GM19452 (cell line): ENCODE results near the gene EAPP.
"Not testable (repeated sequence)": the region's sequence is repeated elsewhere in the genome, so short reads cannot be mapped to it uniquely, and the experiment has no call there.

Source experiments
- ATAC-seq: cut with Tn5 transposase; IDR thresholded peaks from one replicate; pipeline ENCODE4 v1.9.1; 2021; ENCODE audit not compliant: unreplicated experiment

The EAPP gene

DNA sequence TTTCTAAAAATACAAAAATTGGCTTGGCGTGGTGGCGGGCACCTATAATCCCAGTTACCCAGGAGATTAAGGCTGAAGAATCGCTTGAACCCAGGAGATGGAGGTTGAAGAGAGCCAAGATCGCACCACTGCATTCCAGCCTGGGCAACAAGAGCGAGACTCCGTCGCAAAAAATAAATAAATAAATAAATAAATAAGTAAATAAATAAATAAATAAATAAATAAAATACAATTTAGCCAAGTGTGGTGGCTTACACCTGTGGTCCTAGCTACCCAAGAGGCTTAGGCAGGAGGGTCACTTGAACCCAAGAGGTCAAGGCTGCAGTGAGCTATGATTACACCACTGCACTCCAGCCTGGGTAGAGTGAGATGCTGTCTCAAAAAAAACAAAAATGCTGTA, 51.0 kb downstream of the EAPP start:
- no peak for ATAC-seq

DNA sequence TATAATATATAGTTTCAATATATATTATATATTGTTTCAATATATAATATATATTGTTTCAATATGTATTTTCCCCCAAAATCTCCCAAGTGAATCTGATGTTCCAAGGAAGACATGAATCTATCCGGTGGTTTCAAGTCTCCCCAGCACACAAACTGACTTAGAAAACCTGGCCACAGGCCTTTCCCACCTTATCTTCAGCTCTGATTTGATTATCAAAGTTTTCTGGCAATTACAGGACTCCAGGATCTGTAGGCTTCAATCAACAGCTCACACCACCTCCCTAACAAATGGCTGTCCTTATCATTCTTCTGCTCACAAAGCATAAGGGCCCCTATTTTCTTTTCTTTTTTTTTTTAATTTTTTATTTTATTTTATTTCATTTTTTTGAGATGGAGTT, 54.8 kb downstream of the EAPP start:
- ATAC-seq, result no peak

- ATAC-seq, result no peak
These were observed 57.0 kb downstream of the EAPP start for GRCh38 chr14:34482463-34482862.

DNA sequence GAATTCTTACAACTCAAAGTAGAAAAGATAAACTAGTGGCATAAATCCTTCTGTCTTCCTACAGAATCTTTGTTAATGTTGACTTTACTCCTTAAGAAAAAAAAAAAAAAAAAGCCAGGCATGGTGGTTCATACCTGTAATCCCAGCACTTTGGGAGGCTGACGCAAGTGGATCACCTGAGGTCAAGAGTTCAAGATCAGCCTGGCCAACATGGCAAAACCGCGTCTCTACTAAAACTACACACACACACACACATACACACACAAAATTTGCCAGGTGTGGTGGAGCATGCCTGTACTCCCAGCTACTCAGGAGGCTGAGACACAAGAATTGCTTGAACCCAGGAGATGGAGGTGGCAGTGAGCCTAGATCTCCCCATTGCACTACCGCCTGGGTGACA, 59.8 kb downstream of the EAPP start:
- no peak for ATAC-seq

- ATAC-seq, result no peak
These were observed 61.2 kb downstream of the EAPP start for GRCh38 chr14:34478261-34478660.

DNA sequence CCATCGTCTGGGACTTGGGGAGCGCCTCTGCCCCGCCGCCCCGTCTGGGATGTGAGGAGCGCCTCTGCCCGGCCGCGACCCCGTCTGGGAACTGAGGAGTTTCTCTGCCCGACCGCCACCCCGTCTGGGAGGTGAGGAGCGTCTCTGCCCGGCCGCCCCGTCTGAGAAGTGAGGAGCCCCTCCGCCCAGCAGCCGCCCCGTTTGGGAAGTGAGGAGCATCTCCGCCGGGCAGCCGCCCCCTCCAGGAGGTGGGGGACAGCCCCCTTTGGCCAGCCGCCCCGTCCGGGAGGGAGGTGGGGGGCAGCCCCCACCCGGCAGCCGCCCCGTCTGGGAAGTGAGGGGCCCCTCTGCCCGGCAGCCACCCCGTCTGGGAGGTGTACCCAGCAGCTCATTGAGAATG, 63.5 kb downstream of the EAPP start:
- not testable (repeated sequence) for ATAC-seq

DNA sequence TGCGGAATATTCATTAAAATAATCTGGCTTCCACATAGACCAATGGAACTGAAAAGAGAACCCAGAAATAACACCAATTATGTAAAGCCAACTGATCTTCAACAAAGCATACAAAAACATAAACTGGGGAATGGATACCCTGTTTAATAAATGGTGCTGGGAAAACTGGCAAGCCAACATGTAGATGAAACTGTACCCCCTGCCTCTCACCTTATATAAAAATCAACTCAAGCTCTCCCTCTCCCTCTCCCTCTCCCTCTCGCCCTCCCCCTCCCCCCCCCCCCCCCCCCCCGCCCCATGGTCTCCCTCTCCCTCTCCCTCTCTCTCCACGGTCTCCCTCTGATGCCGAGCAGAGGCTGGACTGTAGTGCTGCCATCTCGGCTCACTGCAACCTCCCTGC, 64.3 kb downstream of the EAPP start:
- no peak for ATAC-seq

GRCh38 chr14:34474187-34474679, 65.3 kb downstream of the EAPP start:
- no peak for ATAC-seq

DNA sequence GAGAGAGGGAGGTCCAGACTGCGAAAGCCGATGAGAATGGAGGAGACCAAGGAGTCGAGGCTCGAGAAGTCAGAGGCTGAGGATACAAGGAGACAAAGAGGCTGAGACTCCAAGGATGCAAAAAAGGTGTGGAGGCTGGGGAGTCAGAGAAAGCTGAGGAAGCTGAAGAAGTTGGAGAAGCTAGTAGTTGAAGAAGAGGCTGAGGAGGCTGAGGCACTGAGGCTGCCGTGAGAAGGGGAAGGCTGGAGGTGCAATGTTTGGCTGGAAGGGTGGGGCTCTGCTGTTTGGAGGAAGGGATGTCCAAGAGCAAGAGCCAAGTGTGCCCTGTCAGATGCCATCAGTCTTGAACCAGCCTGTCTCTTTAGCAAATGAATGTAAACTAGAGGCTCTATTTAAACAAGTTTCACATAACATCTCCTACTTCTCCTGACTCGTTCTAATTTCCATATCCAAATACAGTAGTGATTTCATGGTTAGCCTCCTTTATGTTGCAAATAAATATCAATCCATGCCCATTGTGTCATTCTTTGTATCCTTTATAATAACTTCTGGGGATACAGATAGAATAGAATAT, 66.7 kb downstream of the EAPP start:
- no peak for ATAC-seq

DNA sequence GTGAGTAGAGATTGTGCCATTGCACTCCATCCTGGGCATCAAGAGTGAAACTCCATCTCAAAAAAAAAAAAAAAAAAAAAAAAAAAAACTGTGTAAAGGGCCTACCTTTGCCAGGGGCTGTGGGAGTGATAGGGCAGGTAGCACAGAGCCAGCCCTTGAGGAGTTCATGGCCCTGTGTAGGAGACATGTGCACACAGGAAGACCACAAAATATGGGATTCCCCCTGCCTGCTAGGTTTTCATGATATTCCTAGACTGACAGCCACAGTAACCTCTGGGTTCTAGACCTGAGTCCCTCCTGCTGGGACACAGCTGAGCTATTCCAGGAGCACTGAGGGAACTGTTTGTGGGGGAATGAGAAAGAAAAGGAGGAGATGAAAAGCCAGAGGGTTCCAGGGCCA, 69.2 kb downstream of the EAPP start:
- no peak for ATAC-seq

- no peak for ATAC-seq
These were observed 72.8 kb downstream of the EAPP start for GRCh38 chr14:34466691-34467090.
